Activated CD4-positive, alpha-beta T cell treated with anti-CD3 and anti-CD28 coated beads for 1 hour (primary cell): Measurements from ENCODE around the gene EMC9.
"Not testable (repeated sequence)": the region's sequence is repeated elsewhere in the genome, so short reads cannot be mapped to it uniquely, and the experiment has no call there.

Source experiments
- DNase-seq: peaks from one replicate; pipeline ENCODE4 v3.0.0-alpha.2; 2020

Gene EMC9

DNA sequence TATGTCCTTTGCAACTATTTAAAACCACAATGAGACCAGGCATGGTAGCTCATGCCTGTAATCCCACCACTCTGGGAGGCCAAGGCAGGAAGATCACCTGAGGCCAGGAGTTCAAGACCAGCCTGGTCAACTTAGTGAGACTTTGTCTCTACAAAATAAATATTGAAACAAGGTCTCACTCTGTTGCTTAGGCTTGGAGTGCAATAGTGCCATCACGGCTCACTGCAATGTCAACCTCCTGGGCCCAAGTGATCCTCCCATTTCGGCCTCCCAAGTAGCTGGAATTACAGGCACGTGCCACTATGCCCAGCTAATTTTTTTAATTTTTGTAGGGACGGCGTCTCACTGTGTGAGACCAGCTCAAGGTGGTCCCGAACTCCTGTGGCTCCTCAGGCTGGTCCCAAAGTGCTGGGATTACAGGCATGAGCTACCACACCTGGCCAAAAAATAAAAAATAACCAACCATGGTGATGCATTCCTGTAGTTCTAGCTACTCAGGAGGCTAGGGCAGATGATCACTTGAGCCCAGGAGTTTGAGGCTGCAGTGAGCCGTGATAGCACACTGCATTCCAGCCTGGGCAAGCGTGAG, 11.9 kb downstream of the EMC9 start:
- no peak for DNase-seq

DNA sequence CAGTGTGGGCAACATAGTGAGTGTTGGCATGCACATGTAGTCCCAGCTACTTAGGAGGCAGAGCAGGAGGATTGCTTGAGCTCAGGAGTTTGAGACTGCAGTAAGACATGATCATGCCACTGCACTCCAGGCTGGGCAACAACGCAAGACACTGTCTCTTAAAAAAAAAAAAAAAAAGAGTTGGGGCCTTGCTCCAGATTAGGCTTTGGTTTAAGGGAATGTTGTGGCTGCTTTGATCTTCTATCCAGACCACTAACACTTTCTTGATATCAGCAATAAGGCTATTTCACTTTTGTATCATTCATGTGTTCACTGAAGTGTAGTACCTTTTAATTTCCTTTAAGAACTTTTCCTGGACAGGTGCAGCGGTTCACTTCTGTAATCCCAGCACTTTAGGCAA, 13.7 kb downstream of the EMC9 start:
- no peak for DNase-seq

DNA sequence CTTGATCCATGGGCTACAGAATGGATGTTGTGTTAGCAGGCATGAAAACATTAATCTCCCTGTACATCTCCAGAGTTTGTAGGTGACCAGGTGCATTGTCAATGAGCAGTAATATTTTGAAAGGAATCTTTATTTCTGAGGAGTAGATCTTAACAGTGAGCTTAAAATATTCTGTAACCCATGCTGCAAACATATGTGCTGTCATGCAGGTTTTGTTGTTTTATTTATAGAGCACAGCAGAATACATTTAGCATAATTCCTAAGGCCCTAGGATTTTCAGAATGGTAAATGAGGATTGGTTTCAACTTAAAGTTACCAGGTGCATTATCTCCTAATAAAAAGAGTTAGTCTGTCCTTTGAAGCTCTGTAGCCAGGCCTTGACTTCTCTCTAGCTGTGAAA, 14.5 kb downstream of the EMC9 start:
- DNase-seq: no peak

DNA sequence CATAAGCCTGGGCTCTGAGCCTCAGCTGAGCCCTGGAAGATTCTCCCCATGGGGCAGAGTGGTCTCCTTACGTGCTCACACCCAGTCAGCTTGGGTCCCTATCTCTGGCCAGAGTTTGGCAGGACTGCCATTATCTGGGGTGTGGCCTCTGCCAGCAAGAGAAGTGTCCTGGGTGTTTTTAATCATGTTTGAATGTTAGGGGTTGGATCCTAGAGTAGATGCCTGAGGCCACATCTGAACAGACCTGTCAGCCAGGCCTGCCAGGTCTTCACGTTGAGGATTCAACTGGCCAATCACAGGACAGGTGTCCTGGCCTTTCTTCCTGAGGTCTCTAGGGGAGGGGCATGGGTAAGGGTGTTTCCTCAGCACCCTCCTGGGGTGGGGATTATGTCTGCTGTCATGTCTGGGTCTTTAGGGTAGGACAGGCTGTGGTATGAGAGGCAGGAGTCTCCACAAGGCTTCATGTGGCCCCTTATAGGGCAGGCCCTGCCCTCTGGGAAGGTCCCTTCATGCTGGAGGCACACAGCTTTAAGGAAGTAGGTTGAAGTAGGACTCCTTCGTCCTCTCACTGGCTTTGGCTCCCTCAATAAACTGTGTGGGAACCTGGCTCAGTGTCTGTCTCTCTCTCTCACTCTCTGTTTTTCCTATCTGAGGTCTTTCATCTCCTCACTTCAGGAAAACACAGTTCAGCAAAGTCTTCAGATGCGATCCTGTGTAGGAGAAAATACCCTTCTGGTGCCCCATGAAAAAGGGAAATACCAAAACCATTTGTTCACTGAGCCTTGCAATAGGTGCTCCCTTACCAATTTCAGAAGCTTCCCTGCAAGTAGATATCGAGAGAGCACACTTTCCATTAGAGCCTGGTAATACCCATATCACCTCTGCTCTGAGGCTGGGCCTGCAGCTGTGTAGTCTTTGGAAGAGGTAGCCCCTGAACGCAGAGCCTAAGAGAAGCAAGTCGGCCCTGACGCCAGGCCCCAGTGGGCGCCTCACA, 17.7 kb downstream of the EMC9 start:
- DNase-seq: no peak

DNA sequence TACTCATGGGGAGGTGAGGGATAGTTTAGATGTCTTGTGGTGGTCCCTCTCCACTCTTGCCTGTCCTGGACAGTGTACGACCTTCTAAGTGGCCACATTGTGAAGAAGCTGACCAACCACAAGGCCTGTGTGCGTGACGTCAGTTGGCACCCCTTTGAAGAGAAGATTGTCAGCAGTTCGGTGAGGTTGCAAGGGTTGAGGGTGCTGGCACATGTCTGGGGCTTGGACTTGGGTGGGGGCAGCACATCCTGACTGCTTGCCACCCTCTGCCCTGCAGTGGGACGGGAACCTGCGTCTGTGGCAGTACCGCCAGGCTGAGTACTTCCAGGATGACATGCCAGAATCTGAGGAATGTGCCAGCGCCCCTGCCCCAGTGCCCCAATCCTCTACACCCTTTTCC, 18.5 kb downstream of the EMC9 start:
- DNase-seq: no peak

DNA sequence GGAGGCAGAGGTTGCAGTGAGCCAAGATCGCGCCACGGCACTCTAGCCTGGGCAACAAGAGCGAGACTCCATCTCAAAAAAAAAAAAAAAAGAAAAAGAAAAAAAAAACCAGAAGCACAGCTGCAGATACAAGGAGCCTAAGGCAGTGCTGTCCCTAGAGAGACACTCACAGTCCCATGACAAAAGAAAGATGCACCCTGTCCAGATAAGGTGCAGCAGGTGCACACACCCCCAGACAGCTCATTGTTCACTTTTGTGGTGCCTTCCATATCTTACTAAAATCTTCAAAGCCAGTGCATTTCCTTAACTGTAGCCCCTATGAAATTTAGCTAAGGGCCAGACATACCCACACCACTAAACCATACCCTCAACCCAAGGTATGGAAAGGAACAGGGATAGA, 19.0 kb downstream of the EMC9 start:
- no peak for DNase-seq

DNA sequence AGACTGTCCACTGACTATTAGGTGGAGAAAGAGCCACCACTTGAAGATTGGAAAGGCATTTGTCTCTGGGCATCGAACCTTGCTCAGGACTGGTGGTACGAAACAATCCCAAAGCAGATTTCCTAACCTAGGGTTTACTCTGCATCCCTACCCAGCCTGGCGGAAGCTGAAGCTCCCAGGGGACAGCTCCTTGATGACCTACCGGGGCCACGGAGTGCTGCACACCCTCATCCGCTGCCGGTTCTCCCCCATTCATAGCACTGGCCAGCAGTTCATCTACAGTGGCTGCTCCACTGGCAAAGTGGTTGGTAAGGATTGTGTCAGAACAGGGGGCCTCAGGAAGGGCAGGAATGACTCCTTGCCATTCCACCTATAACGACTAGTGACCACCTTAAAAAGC, 20.2 kb downstream of the EMC9 start:
- DNase-seq: no peak

DNA sequence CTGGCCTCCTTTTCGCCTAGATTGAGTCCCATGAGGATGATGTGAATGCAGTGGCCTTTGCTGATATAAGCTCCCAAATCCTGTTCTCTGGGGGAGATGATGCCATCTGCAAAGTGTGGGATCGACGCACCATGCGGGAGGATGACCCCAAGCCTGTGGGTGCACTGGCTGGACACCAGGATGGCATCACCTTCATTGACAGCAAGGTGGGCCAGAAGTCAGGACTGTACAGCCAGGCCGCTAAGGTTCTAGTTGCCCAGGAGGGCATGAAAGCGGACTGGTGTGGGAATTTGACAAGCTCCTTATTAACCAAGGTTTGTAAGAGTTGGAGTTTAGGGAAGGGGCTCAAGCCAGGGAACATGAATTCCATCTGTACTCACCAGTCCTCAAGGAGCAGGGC, 21.7 kb downstream of the EMC9 start:
- DNase-seq: no peak

DNA sequence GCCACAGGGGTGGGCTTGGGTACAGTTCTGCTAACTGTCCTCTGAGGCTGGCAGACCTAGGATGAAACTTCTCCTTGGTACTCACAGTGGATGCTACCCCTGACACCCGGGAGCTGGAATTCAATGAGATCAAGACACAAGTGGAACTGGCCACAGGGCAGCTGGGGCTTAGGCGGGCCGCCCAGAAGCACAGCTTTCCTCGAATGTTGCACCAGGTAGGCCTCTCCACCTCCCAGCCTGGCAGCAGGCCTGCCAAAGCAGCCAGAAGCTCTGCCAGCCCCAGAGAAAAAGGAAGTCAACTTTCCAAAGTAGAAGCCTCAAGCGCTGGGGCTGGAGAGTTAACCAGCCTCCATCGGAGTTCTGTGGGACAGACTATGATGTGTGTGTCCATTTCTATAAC, 24.2 kb downstream of the EMC9 start:
- DNase-seq: no peak

DNA sequence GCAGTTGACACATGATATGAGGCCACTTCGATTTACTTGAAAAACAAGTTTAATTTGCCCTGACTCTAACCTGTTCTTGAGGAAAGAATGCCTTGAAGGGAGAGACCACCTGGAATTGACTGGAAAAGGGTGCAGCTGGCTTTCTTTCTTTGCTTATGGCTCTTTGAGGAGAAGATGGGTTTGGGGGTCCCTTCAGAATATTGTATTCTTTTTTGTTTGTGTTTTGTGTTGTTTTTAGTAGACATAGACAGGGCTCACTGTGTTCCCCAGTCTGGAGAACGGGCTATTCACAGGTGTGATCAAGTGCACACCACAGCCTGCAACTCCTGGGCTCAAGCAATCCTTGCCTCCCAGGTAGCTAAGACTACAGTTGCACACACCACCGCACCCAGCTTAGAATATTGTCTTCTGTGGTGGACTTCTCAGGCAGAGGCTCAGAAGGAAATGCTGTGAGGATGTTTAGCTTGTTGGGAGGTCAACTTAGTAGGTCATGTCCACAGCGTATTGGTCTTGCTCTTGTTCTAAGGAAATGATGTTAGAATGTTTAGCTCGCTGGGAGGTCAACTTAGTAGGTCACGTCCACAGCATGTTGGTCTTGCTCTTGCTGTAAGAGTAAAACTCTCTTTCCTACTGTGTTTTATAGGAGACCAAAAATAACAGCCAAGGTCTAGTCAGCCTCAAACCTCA, 25.1 kb downstream of the EMC9 start:
- no peak for DNase-seq

DNA sequence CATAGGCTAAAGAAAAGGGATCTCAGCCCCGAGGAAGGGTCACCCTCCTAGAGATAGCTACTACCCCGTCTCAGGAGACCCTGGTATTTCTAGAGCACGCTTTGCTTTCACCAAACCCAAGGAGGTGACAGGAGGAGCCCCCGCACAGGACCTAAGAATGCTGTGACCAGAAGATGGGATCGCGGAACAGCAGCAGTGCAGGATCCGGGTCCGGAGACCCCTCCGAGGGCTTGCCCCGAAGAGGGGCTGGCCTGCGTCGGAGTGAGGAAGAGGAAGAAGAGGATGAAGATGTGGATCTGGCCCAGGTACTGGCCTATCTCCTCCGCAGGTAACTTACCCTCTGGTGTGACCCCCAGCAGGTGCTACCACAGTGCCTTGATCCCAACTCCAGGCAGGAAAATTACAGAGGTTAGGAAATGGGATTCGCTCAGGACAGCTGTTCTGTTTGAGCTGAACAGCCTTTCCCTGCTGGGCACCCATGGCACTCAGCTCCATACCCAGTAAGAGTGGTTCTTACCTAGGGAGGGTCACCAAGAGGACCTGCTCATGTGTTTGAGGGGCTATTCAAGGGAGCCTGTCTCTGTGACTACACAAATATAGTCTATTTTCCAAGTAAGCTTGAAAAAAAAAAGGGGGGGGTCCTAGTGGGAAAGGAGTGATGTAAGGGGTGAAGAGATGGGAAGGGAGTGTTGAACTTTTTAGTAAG, 25.8 kb downstream of the EMC9 start:
- DNase-seq: no peak

DNA sequence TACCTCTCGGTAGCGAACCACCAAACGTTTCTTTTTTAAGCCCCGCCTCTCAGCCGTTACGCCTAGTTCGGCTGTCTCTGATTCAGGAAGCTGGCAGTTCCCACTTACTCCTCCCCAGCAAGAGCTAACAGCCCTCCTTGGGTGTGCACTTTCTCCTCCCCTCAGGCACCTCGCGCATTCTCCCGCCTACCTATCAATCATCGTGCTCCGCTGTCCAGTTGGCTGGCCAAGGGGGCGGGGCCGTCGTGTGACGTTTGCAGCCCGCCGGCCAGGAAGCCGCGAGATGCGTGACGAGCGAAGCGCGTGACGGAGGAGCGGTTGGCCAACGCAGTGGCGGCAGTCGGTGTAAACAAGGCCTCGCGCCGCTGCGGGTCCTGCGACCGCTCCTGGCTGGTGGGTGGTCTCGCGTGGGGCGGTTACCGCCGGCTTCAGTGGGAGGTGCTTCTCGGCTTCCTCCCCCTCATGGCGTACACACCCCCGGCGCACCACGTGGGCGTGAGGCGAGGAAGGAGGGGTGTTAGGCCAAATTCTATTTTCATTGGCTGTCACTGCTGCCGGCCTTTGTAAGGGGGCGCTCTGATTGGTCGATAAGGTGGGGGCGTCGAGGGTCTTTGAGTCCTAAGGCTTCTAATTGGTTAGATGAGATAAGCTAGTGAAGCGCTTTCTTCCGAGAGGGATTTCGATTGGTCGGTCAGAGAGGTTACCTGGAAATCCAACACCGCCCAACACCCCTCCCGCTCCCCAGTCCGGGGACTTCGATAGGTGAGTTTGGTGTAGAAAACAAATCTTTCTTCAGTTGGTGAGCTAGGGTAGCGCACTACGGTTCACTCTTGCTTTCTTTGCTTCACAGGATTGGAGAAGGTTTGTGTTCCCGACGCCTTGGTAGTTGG, 26.6 kb downstream of the EMC9 start, which contains the start of the genes DCAF11 and NRL:
DCAF11 (plus strand) TSS at position 246 of the 890 bp plus-strand sequence. CDS start 818 bp downstream, outside the sequence.
NRL (minus strand) TSS at position 418 of the 890 bp plus-strand sequence. CDS start 32,101 bp downstream, outside the sequence.
- peak; percentile 97 for DNase-seq

DNA sequence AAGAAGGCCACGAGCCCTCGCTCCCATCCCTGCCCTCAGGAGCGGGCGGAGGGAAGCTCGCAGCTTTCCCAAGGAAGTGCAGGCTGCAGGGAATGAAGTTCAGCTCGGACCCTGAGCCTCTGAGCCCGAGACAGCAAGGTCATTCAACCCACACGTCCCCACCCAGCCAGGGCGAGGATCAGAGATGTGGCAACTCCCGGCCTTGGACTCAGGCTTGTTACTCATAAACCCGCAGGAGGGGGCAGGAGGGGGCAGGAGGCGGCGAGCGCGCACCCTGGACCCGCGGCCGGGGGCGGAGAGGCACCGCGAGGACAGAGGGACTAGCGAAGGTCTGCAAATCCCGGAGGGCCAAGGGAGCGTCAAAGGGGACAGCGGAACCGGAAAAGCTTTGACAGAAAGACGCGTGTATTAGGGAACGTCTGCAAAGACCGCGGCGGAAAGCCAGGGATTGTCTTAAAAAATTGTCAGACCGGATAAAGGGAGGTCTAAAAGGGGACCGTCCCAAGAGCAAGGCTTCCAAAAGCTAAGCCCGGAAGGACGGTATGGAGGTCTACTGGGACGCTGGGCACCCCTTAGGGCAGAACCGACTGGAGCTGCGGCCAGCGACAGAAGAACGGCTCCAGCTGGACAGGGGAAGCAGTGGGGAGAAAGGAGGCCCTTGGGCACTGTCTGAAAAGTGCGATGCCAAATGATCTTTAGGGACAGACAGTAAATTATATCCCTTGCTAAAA, 27.4 kb downstream of the EMC9 start:
- DNase-seq: peak; percentile 62

DNA sequence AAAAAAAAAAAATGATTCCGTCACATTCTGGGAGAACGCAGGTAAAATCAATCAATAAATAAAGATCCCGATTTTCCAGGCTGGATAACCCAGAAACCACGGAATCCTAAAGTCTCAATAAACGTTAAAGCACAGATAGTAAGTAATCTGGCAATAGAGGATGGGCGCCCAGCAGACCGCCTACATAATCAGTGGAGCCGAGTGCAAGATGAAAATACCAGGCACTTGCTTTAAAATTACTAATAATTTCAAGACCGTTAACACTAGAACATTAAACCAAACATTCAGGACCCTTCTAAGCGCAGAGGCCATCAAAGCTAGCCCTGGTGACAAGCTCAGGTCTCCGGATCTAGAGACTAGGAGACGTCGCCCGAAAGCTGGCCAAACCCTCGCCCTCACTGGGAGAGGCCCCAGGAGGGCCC, 28.0 kb downstream of the EMC9 start:
- no peak for DNase-seq

DNA sequence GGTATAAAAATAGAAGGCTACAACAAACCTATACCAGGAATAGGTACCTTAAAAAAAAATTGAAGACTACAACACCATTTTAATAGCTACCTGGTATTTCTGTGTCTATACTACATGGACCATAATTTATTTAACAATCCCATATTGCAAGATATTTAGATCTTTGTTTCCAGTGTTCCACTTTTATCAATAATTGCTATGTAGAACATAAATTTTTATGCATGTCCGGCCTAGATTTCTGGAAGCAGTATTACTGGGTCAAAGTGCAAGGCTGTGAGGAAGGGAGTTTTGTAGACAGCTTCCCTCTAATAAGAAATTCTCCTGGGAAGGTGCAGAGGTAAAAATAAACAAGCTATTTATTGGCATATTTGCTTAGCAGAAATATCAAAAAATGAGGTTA, 30.9 kb downstream of the EMC9 start:
- no peak for DNase-seq

DNA sequence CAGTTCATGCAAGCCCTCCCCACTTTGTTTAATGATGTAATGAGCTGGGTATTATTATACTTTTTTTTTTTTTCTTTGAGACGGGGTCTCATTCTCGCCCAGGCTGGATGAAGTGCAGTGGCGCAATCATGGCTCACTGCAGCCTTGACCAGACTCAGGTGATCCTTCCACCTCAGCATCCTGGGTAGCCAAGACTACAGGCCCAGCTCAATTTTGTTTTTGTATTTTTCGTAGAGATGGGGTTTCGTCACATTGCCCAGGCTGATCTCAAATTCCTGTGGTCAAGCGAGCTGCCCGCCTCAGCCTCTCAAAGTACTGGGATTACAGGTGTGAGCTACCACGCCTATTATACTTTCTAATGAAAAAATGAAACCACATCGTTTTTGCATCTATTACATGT, 31.3 kb downstream of the EMC9 start:
- DNase-seq: no peak

DNA sequence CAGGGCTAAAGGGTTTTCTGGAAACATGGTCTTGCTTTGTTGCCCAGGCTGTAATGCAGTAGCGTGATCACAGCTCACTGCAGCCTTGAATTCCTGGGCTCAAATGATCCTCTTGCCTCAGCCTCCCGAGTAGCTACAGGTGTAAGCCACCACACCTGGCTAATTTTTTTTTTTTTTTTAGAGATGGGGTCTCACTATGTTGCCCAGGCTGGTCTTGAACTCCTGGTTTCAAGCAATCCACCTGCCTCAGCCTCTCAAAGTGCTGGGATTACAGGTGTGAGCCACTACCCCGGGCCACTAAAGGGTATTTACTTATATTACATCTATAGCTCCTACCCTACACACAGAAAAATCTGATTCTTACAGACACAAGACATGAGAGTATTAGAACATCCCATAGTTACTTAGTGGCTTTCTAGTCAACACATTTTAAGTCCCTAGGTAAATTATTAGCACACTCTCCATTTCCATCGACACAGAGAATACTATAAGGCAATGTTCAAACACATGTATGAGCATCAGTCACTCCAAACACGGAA, 33.0 kb downstream of the EMC9 start:
- DNase-seq: no peak

DNA sequence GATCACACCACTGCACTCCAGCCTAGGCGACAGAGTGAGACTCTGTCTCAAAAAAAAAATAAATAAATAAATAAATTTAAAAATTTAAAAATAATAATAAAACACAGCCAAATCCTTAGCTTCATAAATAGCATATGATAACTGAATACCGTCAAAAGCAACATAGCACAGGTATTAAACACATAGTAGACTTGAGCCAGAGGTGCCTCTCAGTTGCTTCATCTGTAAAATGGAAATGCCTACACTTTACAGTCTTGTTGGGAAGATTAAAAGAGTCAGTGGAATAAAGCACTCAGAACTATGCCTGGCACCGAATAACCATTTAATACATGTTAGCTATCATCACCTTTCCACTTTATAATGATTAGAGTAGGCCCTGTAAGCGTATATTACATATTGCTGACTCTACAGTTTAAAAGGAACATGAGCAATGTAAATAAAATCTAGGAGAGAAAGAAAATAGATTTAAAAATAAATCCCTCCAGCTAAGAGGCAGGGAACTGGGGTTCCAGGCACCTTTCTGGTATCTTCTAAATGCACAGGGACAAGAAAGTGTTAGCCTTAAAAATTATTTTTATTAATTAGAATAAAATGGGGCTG, 34.6 kb downstream of the EMC9 start:
- no peak for DNase-seq

DNA sequence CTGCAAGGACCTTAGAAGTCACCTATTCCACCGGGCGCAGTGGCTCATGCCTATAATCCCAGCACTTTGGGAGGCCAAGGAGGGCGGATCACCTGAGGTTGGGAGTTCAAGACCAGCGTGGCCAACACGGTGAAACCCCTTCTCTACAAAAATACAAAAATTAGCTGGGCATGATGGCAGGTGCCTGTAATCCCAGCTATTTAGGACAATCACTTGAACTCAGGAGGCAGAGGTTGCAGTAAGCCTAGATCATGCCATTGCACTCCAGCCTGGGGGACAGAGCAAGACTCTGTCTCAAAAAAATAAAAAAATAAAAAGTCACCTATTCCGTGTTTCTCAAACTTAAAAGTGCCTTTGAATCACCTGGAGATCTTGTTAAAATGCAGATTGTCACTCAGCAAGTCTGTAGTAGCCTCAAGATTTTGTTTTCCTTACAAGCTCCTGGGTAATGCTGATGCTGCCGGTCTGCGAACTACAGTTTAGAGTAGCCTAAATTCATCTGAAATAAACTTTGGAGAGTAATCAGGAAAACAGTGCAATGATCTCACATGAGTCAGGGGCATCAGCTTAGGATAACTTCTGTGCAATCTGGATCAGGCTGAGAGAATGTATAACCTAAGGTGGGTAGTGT, 35.7 kb downstream of the EMC9 start:
- not testable (repeated sequence) for DNase-seq

DNA sequence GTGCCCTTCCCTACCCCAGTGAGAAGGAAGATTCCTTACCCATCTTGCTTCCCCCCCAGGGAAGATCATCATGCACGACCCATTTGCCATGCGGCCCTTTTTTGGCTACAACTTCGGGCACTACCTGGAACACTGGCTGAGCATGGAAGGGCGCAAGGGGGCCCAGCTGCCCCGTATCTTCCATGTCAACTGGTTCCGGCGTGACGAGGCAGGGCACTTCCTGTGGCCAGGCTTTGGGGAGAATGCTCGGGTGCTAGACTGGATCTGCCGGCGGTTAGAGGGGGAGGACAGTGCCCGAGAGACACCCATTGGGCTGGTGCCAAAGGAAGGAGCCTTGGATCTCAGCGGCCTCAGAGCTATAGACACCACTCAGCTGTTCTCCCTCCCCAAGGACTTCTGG, 37.9 kb downstream of the EMC9 start:
- DNase-seq: no peak
